Measurements from ENCODE around the gene STPG4. TPM values are rescaled to one million over a fixed set of nuclear protein-coding genes. Genes with fewer than 3 reads are reported as not detected.

STPG4 gene
- total and polyA plus RNA-seq, 2 of the 8 experiments (the other 6 are each of a cell fraction or from before 2014, with no cell fraction given) = 0.28 TPM; not detected in 1

GRCh38 chr2:47204691-47205090 is 49.6 kb upstream of the STPG4 start:
- H3K14ac ChIP-seq (ENCODE audit: insufficient read length) = no peak overlapping the region
- no peaks in the 10 kb centered on the region for H3K27me3 ChIP-seq (replicated peaks in 1 of 4; ENCODE audit: control insufficient read depth in 3 of 4, extremely low read depth in 1 of 4, insufficient read depth in 3 of 4, low read length in 3 of 4)
- H3K4me3 ChIP-seq (ENCODE audit: extremely low read depth in 1 of 4, insufficient read depth in 2 of 4, low read depth in 3 of 4, low read length in 4 of 4) = no peak overlapping the region
- H4K20me1 ChIP-seq (replicated peaks in 1 of 2; ENCODE audit: control insufficient read depth in 1 of 2, insufficient read depth in 2 of 2, low read length in 2 of 2) = no peaks in the 10 kb centered on the region
- H4K91ac ChIP-seq (replicated peaks; ENCODE audit: insufficient read length, low read length) = no peak overlapping the region
- H2AFZ ChIP-seq (ENCODE audit: low read length) = no peak overlapping the region
- no peaks in the 10 kb centered on the region for H3K23me2 ChIP-seq (ENCODE audit: low read depth, low read length)
- H4K8ac ChIP-seq (ENCODE audit: extremely low read depth, insufficient read depth, low read length) = no peak overlapping the region
- H2BK5ac ChIP-seq (ENCODE audit: low read depth, low read length) = no peak overlapping the region
- H2BK120ac ChIP-seq (replicated peaks; ENCODE audit: low read depth, low read length) = no peak overlapping the region
- no peak for DNase-seq (ENCODE audit: low read depth in 1 of 2, low spot score in 2 of 2)
- no peak overlapping the region for H3K4me2 ChIP-seq (ENCODE audit: insufficient read depth in 1 of 2, low read depth in 2 of 2, low read length in 2 of 2)
- no peak overlapping the region for H3K18ac ChIP-seq (ENCODE audit: extremely low read depth, low read length)
- H2BK15ac ChIP-seq (ENCODE audit: low read length) = no peak overlapping the region
- H3K56ac ChIP-seq (replicated peaks; ENCODE audit: insufficient read length, low read depth, low read length) = no peak overlapping the region
- H2BK20ac ChIP-seq (ENCODE audit: low read length) = no peak overlapping the region
- POLR2A ChIA-PET (ENCODE audit: partially characterized antibody) = interaction anchor here (1.2 to 1.4 kb wide), 2 partner anchors 10 to 31 kb away, joined by 3 to 4 read pairs; no protein-coding TSS in a partner anchor
- H4K5ac ChIP-seq (ENCODE audit: insufficient read length, low read depth, low read length) = no peak overlapping the region
- no peak overlapping the region for H2BK12ac ChIP-seq (ENCODE audit: low read depth, low read length)
- H3K36me3 ChIP-seq (ENCODE audit: control insufficient read depth in 2 of 4, insufficient read depth in 4 of 4, low read length in 3 of 4) = no peaks in the 10 kb centered on the region
- H3K23ac ChIP-seq (ENCODE audit: insufficient read length) = no peak overlapping the region
- no peaks in the 10 kb centered on the region; a peak in 1 of 7 replicates for H3K4me1 ChIP-seq (replicated peaks in 1 of 4; ENCODE audit: control insufficient read depth in 3 of 4, insufficient read depth in 4 of 4, low read length in 3 of 4)
- H3K4ac ChIP-seq (replicated peaks; ENCODE audit: insufficient read length, low read depth, low read length) = no peak overlapping the region
- H3K27ac ChIP-seq (ENCODE audit: low read depth, low read length) = no peak overlapping the region
- no peak overlapping the region for H3K9ac ChIP-seq (replicated peaks in 1 of 4; ENCODE audit: extremely low read depth in 1 of 4, low read depth in 3 of 4, low read length in 3 of 4)
- no peaks in the 10 kb centered on the region for H3K79me1 ChIP-seq (ENCODE audit: low read depth, low read length)
- H3K79me2 ChIP-seq (ENCODE audit: control insufficient read depth in 1 of 2, insufficient read depth in 2 of 2, low read length in 2 of 2) = no peaks in the 10 kb centered on the region
- no peaks in the 10 kb centered on the region for H3K9me3 ChIP-seq (ENCODE audit: insufficient read depth in 2 of 2, low read depth in 1 of 2, low read length in 1 of 2)
- FAIRE-seq = no peak
- WGBS, 2 experiments (ENCODE audit: extremely low coverage in 1 of 2, insufficient coverage in 1 of 2, insufficient read length in 1 of 2, insufficient replicate concordance in 2 of 2, low coverage in 1 of 2, low lambda C conversion rate in 2 of 2, missing lambda C conversion rate in 1 of 2) = 85% methylated on average over 3 of the region's 3 CpGs; no CpG with 5 or more reads in 1 of the 2 experiments
- no peak overlapping the region for H2AK5ac ChIP-seq (ENCODE audit: low read depth, low read length)
- CTCF ChIA-PET (ENCODE audit: partially characterized antibody) = interaction anchor here (0.6 to 1.6 kb wide), 3 partner anchors 23 to 260 kb away, joined by 3 to 5 read pairs (median 4); no protein-coding TSS in a partner anchor

Measured in H1 (cell line).